Smooth muscle cell of the brain vasculature (primary cell): ENCODE data around the gene PRRX1.

Source experiments
- DNase-seq: peaks from one replicate; pipeline ENCODE4 v3.0.0-alpha.2; 2012; ENCODE audit warnings: low read depth, low spot score

Gene PRRX1

DNA sequence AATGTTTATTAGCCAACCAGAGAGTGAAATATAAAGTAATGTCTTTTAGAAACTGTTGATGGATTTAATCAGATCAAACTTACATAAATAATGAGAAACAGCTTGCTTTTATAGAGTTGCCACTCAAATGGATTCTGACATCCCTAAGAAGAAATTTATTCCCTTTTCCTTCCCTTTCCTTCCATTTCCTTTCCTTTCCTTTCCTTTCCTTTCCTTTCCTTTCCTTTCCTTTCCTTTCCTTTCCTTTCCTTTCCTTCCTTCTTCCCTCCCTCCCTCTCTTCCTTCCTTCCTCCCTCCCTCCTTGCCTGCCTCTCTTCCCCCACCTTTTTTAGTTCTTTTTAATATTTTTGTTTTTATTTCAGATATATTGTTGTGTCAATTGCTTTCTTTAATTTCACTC lies 27.3 kb downstream of the PRRX1 start:
- no peak for DNase-seq

DNA sequence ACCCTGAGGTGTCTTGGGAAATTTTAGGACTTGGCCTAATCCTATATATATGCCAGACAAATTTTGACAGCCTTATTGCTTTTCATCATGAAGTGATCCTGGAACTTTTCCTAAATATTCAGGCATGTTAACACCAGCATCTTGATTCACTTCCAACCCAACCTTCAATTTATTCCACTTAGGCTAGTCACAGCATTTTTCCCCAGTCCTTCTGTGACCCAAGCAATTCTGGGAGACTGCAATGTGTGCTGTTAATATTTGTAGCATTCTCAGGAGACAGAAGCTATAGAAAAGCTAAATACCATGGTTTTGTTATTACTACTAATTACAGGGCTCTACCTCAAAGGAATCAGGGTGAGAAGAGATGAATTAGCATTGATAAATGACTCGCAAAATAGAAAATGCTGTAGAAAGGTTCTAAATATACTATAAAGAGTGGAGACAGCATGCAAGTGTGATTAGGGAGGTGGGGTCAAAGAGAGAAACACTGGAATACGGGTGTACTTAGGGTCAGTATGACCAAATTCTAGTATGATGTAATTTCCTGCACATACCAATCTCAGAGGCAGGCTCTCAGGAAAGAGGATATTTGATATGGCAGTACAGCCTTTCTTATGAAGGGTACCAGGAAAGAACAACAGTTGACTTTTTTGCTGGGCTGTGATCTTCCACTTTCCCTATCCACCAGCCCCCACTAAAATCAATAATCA lies 29.1 kb downstream of the PRRX1 start:
- no peak for DNase-seq

DNA sequence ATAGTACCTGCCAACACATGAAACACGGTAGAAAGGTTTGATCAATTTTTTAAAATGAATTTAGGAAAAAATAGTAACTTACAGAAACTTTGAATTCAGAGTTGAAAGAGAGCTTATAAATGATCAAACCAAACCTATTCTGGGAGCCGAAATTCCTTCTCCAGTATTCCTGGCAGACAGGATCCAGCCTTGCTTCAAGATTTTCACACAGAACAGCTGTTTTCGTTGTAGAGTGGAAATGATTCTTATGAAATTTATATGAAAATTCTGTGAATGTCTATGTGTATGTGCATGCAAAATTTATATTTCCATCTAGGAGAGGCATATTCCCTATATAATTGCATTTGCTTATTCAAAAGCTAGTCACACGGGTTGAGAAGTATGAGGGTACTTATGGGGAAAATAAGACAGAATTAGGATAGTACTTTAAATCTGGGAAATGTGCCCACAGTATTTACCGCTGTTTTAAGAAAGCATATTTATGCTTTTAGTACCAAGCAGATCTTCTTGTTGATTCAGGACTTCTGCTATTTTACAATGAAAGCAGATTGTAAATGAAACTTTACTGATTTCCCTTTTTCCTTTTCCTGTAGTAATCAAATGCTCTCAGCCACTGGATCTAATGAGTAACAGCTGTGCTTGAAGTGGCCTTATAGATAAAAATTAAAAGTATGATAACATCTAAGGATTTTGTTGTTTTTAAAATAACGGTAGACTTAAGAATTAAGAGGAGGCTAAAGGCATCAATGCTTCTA lies 30.4 kb downstream of the PRRX1 start:
- no peak for DNase-seq

DNA sequence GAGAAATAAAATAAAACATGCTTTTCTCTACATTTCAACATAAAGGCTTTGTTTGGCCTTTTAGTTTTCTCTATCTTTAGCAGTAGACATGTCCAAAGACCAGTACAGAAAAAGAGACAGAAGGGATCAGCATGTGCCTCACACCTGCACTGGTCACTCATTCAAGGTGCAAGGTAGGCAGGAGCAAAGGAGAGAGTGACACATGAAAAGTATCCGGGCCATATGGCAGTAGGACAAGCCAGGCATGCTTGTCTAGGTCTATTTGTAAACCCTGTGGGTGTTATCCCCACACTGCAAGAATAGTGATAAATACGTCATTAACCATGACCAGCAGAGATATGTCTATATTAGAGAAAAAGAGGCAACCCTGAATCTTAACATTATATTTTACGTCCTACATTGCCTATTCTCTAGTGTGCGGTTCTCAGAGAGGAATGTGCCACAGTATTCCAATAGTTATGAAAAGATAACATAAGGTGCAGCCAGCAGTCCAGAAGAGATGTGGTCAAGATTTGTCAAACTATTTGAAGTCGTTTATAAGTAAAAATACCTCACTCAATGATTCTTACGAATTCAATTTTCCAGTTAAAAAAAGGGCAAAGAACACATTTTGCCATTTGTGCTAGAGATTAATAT lies 32.1 kb downstream of the PRRX1 start:
- no peak for DNase-seq

DNA sequence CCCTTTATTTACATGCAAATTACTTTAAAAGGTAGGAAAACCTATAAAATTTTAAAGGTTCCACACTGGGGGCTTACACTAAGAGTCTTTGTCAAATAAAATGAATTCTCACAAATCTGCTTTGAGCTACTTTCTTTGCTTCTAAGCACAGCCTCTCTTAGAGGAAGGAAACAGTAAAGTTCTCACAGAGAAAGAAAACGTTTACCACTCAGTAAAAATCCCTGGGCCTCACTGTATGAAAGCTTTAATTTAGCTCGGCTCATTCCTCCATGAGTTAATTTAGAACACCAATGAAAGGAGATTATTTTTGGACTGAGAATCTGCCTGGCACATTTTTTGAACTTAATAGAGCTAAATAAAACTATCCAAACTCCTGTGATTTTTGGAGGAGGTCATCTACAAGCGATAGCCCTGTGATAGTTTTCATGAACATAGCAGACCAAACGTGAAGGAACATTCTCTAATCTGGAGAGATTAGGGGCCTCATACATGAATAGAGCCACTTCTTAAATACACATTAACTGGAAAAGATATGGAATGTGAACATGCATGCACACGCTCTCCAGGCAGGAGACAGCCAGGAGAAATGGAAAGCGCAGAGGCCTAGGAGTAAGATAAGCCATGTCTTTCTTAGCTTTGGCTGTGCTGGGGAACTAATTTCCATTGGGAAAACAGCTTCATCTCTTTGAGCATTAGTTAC lies 32.8 kb downstream of the PRRX1 start:
- no peak for DNase-seq

DNA sequence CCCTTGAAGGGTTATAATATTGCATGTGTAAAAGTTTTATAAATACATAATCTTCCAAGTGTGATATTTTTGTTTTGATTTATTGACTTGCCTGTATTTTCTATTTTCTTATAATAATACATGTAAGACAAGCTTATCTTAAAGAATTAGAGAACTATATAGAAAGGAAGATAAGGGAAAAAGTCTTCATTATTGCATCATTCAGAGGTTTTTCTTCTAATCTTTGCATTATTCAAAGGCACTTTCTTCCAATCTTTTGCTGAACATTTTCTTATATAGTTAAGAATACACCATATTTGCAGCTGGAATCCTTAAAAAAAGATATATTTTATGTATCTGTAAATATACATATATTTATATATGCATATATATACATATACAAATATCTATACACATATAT lies 33.4 kb downstream of the PRRX1 start:
- no peak for DNase-seq

DNA sequence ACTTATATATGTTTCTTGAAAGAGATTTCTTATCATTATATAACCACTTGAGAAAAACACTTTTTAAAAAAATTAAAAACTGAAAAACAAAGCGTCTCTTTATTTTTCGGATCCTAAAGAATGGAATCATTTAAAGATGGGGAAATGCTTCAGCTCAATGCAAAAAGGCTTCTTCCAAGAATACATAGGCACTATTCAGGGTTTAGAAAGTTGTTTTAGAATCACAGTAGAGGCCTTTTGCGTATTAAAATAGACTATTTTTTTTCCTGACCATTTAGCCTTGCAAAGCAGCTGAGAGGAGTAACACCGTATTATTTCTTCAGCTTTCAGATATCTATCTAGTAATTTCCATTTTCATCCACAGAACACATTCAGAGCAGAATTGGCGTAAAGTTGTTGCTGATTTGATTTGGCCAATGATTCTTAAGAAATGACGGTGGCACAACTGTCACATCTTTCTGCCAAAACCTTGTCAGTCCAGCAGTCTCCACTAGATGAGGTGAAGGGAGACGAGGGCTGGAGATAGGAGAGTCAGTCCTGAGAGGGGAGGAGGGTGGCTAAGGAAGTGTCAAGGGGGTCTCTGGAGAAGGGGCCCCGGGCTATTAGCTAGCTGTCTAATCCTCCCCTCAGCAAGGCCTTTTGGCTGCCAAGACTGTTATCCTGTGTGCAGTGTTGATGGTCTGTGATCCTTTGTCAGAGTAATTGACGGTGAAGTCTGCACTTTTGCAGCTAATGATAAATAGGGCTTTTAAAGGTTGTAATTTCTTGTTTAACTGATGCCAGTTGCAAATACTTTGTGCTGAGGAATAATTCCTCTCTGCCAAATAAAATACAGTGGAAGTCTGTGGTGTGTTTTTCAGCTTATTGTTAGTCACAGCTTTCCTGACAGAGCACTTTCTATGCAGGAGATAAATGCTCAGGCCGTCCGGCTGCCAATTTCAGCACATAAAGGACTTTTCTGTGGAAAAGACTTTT lies 34.7 kb downstream of the PRRX1 start:
- DNase-seq: no peak

DNA sequence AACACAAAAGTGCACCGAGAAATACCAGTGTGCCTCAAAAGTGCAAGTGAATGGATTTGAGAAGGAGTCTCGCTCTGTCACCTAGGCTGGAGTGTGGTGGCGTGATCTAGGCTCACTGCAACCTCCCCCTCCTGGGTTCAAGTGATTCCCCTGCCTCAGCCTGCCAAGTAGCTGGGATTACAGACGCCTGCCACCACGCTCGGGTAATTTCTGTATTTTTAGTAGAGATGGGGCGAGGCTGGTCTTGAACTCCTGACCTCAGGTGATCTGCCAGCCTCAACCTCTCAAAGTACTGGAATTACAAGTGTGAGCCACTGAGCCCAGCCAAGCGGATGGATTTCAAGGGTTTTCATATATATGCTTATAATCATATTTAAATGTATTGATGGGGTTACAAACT lies 35.8 kb downstream of the PRRX1 start:
- DNase-seq: no peak

DNA sequence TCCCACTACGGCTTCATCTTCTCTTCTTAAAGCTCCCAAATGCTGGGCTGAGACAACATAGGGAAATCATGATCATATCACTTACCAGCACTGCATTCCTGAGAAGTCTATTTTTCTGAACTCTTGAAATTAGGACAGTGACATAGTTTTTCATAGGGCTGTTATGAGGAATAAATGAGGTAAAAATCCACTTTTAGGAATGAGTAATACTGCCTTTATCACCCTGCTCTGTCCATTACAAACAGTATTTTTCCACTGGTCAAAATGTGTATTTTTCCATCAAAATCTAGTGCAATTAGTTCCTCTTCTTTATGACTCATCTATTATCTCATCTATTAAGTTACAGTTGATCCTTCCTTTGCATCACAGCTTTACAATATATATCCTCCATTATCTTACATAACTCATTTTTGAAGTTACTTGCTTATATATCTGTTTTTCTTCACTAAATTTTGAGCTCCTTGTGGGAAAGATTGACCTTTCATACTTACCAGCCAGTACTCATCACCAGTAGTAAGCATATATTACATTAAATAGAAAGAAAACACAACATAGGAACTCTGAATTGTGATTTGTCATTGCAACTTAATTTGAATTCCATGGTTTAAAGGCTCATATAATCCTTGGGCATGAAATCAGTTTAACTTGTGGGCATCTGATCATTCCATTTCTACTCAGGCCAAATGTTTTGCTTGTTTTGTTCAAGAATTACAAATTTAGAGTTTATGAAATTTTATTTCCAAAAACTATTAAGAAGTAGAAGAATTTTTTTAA lies 37.1 kb downstream of the PRRX1 start:
- DNase-seq: no peak

DNA sequence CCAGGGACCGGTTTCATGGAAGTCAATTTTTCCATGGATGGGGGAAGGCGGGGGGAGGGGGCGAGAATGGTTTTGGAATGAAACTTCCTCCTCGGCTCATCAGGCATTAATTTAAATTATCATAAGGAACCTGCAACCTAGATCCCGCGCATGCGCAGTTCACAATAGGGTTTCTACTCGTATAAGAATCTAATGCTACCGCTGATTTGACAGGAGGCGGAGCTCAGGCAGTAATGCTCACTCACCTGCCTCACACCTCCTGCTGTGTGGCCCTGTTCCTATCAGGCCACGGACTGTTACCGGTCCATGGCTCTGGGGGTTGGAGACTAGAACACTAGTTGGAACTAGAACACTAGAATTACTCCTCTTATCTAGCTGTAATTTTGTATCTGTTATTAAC lies 38.0 kb downstream of the PRRX1 start:
- no peak for DNase-seq

DNA sequence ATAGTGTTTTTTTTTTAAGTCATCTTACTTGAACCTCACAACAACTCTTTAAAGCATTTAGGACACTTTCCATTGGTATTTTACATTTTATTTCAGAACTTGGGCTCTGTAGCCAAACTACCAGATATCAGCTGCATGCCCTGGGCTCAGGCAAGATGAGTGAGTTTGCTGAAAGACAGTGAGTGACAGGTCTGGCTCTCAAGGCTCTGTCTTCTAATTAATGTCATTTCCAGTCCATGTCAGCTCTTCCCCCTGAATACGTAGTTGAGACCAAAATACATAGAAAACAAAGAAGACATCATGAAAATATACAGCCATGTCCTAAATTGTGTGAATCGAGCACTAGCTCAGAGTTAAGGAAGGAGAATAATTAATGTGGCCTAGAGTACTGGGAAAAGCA lies 39.7 kb downstream of the PRRX1 start:
- no peak for DNase-seq

DNA sequence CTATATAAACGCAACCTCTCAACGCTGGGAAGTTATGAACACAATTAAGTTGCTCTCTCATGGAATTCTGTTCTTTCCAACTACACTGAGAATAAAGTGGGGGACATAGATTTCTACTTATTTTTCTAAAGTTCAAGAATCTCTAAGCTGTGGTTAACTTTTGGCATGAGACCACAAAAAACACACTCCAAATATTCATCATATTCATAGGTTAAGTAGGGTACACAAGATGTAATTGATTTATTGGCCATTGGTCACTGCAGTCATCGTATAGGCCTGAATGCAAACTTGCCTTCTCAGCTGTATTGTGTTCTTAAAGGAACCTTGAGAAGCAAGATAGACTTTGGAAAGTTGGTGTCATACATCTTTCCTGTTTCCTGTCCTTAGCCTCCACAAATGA lies 40.3 kb downstream of the PRRX1 start:
- no peak for DNase-seq

DNA sequence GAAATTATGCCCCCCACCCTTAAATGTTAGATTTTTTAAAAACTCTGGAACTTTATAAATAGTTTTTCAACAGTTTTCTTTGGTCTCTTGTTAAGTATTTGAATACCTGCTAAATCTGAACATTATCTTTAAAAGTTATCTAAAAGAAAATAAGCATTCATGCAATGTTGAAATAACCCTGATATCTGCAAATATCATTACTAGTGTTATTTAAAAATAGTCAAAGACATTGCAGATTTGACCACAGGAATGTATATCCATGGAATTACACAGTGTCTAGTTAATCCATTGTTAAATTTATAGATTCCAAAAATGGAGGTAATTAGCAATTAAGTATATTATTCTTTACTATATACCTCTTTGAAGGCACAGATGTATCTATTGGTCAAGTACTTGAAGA lies 42.0 kb downstream of the PRRX1 start:
- no peak for DNase-seq

DNA sequence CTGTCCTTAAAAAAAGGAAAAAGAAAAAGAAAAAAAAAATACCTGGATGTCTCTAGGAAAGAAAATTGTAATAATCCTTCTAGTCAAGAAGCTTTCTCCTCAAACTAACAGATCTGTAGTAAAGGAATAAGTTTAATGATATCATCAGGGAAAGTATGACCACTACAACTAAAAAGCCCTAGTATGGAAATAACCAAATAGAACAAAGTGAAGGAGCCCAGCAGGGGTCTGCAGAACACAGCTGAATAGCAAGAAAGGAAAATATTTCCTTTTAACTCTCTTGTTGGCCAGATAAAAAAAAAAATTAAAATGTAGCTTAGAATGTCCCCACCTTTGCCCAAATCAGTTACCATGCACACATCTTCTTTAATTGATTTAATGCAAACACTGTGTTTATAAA lies 43.2 kb downstream of the PRRX1 start:
- no peak for DNase-seq

DNA sequence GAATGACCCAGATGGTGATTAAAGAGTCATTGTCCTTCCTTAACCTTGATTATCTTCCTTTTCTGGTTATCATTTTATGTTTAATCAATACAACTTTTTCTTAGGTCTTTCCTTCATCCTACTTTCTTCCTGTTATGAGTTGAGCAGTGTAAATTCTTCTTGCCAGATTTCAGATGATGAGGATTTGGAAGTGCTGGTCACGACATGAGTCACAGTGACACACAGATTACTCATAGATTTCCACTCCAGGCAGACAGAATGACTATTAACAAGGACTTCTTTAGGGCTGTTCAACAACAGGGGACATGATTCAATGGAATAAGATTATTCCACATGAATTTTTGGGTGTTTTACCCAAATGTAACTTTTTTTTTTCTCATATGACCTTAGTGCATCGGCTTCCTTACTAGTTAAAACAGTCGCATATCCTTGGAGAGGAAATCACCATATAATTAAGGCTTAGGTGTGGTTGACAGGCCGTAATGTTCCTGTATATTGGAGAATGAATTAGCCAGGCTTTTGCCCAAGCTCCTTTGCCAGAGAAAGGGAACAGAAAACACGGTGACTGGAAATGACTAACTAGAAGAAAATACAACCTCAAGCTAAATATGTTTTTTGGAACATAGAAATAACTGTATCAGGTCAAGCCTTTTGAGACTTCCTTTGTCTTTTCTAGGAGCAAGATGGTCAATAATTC lies 44.2 kb downstream of the PRRX1 start:
- peak; percentile 62 for DNase-seq

DNA sequence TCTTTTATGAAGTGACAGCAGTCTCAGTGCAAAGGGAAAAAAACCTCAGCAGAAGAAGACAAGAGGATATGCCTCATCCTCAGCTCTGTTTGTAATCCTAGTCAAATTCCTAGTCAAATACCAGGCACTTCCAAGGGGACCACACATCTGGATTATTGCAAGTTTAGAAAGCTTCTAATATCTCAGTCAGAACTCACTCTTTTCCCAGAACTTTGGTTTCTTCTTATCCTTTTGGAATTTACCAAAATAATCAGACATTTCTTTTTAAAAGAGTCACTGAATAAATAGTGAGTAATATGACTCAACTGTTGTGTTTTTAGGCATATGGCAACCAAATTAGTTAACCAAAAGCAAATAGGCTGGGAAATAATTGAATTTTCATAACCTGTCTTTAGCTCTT lies 47.8 kb downstream of the PRRX1 start:
- no peak for DNase-seq

DNA sequence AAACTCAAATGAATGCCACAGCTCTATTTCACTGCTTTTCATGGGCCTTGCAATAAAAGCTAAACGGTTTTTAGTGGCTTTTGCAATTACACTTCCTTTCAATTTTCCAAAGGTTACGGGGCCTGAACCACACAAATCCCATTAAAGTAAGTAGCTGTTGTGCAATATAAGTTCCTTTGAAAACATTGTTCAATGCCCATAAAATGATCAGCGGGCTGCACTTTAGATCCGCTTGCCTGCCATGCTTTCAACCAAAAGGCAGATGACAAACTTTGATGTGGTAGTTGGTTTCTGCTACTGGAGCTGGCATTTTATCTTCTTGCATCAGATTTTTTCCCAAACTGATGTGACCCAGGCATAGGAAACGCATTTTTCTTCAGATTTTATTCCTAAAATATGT lies 50.2 kb downstream of the PRRX1 start:
- DNase-seq: no peak

DNA sequence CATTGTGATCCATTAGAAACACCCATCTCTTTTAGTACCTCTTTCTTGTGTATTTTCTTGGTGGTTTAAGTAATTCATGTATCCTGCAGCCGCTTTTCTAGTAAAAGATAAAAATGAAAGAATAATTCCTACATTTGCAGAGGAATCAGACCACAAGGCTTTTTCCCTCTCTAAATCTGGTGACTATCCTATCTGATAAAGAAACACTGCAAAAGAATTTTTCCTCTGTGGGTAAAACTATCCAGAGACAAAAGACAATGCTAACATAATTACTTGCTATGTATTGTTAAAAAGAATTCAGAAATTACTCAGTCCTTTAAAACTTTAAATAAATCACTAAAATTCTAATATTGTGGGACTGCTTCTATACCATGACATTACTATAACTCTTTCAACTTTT lies 51.0 kb downstream of the PRRX1 start:
- DNase-seq: no peak

DNA sequence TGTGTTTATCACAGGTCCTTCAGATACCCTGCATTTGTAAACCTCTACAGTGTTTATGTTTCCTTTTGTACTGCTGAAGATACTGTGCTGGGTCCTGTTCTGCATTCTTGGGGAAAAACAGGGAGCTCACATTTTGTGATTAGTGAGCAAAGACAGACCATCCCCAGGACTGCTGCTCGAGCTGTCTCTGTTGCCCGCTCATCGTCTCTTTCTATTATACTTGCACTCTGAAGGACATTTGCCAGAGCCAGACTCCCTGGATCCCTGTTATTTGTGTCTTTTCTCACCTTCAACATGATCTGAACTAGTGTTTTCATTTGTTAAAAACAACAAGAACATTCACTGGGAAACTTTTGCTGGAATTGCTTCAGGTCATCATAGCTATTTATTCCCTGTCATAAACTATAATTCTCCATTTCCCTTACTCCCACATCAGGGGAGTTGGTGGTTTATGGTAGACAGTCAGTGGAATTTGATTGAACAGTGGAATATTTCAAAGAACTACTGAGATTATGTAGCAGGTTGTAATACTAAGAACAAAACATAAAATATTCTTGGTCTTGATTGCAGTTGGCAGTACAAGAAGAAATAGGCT lies 53.0 kb downstream of the PRRX1 start:
- DNase-seq: no peak
